HG02763 (cell line): ENCODE results near the gene TSPAN18.

ENCODE experiments used
- ATAC-seq: cut with Tn5 transposase; IDR thresholded peaks from one replicate; pipeline ENCODE4 v1.9.1; 2021; ENCODE audit warnings: mild to moderate bottlenecking, moderate library complexity; ENCODE audit not compliant: unreplicated experiment

The TSPAN18 gene, protein sequence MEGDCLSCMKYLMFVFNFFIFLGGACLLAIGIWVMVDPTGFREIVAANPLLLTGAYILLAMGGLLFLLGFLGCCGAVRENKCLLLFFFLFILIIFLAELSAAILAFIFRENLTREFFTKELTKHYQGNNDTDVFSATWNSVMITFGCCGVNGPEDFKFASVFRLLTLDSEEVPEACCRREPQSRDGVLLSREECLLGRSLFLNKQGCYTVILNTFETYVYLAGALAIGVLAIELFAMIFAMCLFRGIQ

DNA sequence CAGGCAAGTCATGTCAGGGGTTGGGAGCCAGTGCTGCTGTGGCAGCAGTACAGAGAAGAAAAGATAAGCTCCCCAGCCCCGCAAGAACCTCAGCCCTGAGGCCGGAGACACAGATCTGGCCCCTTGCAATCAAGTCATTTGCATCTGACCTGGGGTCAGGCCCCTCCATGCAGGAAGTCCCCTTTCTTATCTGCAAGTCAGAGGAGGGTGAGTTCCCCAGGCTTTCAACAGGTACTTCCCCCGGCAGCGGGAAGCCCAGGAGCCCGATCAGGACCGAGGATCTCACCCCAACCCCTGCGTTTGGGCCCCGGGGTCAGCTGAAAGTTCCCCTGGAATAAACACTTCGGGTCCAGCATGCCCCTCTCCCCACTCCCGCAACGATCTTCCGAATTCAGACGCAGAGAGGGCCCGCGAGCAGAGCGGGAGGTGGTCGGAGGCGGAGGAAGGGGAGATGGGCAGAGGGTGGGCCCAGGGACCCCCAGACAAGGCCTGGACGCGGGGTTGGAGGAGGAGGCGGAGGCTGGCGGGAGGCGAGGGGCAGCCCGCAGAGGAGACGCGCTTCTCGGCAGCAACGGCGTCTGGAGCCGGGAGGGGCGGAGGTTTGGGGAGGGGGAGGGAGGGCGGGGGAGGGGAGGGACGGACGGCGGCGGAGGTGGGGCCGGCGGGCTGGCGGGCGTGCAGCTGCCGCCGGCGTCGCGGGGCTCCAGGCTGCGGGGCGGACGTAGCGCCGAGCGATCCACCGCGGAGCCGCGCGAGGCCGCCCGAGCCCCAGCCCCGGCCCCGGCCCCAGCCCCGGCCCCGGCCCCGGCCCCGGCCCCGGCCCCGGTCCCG is at the start of gene TSPAN18:
TSS of gene TSPAN18 (plus strand) at position 680 of the 831 bp plus-strand sequence. CDS start 179,455 bp downstream, outside the sequence.
- ATAC-seq = peak; percentile 70

DNA sequence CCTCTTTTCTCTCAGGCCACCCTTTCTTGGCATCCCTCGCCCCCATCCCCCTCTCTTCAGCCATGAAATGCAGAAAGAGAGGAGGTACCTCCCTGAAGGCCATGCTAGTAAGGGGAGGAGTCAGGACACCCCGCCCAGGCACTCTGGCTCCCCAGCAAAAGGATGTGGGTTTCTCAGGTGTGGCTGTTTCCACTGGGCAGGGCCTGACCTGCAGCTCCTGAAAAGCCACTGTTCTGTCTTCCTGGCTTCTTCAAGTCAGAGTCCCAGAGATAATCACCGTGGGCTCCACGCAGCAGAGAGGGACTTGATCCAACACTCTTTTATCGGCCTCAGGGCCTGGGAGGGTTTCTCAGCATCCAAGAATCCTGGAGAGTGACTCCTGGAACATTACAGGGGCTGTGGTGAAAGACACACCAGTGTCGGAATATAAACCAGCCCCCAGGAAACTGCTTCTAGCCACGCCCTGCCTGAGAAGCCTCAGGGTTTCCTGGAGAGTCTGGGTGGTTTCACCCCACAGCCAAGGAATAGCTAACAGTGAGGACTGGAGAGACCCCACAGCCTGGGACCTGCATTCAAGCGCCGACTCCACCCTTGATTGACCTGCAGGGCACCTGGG is 45.7 kb upstream of the TSPAN18 start:
- ATAC-seq = no peak

DNA sequence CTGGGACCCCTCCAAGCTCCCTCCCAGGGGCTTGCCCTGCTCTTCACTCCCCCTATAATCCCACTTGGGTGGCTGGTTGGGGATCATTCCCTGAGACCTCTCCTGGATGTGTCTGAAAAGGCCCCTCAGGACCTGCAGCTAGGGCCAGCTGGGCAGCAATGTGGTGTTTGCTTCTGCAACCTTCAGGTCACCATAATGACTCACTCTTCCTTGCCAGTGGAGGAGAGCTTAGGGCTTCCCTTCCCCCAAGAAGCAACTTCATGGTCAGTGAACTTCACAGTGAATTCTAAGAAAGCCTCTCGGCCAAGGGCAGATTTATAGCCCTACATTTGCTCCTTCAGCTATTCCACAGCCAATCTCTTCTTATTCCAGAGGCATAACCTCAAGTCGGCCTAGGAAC is 45.1 kb upstream of the TSPAN18 start:
- ATAC-seq = no peak

DNA sequence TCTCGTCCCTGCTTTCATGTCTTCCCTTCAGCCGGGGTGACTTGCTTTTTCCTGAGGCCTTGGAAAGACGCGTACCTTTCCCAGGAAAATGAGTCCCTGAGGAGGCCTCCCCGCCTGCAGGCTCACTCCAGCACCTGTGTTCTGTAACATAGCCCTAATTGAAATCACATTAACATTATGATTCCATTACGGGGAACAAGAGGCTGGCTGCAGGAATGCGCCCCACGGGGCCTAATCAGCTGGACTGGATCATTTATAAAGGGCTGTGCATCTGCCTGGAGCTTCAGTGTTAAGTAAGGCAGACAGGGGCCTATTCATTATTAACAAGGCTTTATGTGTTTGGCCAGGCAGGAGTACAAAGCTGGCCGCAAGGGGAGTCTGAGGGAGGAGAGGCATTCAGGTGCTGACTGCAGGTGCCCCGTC is 41.9 kb upstream of the TSPAN18 start:
- no peak for ATAC-seq

GRCh38 chr11:44687388-44687787 is 39.4 kb upstream of the TSPAN18 start:
- ATAC-seq = no peak

DNA sequence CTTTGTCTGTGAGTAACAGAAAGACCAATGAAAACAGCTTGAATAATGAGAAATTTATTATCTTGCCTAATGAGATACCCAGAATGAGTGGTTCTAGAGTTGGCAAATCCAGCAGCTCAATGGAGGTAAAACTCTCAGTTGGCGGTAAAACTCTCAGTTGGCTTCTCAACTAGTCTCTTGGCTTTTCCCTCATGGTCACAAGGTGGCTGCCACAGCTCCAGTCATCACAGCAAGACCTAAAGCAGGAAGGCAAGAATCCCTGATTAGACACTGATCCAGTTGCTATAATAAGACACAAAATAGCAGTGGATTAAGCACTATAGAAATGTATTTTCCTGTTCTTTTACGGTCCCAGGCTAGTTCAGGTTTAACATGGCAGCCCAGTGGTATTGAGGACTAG is 37.5 kb upstream of the TSPAN18 start:
- no peak for ATAC-seq

DNA sequence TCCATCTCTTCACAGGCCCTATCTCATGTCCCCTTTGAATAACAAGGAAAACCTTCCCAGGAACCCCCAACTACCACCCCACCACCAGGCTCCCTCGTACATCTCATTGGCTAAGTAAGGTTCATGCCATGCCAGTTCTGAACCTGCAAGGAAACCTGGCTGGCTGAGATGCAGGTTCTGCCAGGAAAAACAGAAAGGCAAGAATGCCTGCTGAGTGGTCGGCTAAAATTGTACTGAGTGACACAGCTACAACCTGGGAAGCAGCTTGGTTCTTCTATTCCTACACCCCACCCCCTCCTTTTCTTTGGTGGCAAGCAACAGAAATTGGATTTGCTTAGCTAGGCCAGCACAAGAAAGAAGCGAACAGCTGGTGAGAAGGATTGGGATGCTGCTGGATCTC is 36.1 kb upstream of the TSPAN18 start:
- ATAC-seq = no peak

GRCh38 chr11:44692460-44692859 is 34.3 kb upstream of the TSPAN18 start:
- no peak for ATAC-seq

GRCh38 chr11:44693654-44694119 is 33.1 kb upstream of the TSPAN18 start:
- no peak for ATAC-seq

- ATAC-seq = no peak
These were observed 32.3 kb upstream of the TSPAN18 start for GRCh38 chr11:44694443-44694842.

- no peak for ATAC-seq
These were observed 31.5 kb upstream of the TSPAN18 start for GRCh38 chr11:44695169-44695833.

- ATAC-seq = no peak
These were observed 28.4 kb upstream of the TSPAN18 start for GRCh38 chr11:44698252-44698912.

- no peak for ATAC-seq
These were observed 27.0 kb upstream of the TSPAN18 start for GRCh38 chr11:44699497-44700408.

DNA sequence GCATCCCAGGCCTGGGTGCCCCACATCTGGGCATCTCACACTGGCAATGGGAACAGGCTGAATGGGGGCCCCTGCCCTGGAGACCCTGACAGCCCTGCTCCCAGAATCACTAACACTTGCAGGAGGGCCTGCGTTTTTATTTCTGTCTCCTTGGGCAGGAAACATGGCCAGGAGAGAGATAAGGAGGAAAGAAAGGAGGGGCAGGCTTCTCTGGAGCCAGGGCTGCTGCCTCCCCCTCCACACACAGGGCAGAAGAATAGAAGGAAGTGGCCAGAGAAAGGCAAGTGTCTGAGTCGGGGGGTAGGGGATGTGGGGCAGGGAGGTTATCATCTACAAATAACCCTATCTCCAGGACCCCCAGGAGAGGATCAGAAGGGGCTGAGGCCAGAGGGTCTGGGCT is 25.5 kb upstream of the TSPAN18 start:
- ATAC-seq = no peak

- ATAC-seq = no peak
These were observed 23.9 kb upstream of the TSPAN18 start for GRCh38 chr11:44702889-44703288.

- no peak for ATAC-seq
These were observed 19.7 kb upstream of the TSPAN18 start for GRCh38 chr11:44707094-44707493.

DNA sequence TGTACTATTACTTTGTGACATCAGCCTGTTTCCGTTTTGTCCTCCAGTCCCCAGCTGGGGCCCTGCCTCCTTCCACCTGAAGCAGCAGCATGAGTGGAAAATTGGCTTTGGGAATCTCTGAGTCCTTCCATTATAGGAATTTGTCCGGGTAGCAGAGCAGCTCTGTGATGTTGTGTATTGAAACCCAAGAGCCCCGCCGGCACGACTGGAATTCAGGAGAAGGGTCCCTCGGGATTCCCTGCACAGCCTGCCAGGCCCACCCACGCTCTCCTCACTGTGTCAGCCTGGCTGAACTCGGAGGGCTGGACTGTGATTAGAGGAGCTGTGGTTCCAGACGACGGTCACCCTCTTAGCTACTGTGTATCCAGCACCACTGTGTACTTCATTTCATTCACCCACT is 18.8 kb upstream of the TSPAN18 start:
- ATAC-seq = no peak

GRCh38 chr11:44708523-44709280 is 18.1 kb upstream of the TSPAN18 start:
- ATAC-seq = no peak

GRCh38 chr11:44709281-44709562 is 17.5 kb upstream of the TSPAN18 start:
- ATAC-seq = no peak
